Neuron (in vitro differentiated cells): ENCODE data around the gene SEMA7A.
"Not testable (repeated sequence)": the region's sequence is repeated elsewhere in the genome, so short reads cannot be mapped to it uniquely, and the experiment has no call there.

Experiments used
- H2AFZ ChIP-seq: one replicate; pipeline ENCODE4 v1.6.1; 2013; ENCODE audit warnings: low read depth, mild to moderate bottlenecking, inconsistent platforms, low read length, moderate library complexity
- H3K27me3 ChIP-seq: one replicate; pipeline ENCODE4 v1.6.1; 2013; ENCODE audit warnings: low read length; ENCODE audit not compliant: insufficient read depth
- H3K36me3 ChIP-seq: one replicate; pipeline ENCODE4 v1.6.1; 2013; ENCODE audit warnings: low read length; ENCODE audit not compliant: insufficient read depth
- H3K4me1 ChIP-seq: one replicate; pipeline ENCODE4 v1.6.1; 2013; ENCODE audit warnings: low read length; ENCODE audit not compliant: insufficient read depth
- H3K4me3 ChIP-seq: 2 replicates; pipeline ENCODE4 v1.5.1; 2013; ENCODE audit warnings: mild to moderate bottlenecking, low read length, moderate library complexity
- H3K9me3 ChIP-seq: one replicate; pipeline ENCODE4 v1.6.1; 2013; ENCODE audit warnings: low read length

SEMA7A gene

DNA sequence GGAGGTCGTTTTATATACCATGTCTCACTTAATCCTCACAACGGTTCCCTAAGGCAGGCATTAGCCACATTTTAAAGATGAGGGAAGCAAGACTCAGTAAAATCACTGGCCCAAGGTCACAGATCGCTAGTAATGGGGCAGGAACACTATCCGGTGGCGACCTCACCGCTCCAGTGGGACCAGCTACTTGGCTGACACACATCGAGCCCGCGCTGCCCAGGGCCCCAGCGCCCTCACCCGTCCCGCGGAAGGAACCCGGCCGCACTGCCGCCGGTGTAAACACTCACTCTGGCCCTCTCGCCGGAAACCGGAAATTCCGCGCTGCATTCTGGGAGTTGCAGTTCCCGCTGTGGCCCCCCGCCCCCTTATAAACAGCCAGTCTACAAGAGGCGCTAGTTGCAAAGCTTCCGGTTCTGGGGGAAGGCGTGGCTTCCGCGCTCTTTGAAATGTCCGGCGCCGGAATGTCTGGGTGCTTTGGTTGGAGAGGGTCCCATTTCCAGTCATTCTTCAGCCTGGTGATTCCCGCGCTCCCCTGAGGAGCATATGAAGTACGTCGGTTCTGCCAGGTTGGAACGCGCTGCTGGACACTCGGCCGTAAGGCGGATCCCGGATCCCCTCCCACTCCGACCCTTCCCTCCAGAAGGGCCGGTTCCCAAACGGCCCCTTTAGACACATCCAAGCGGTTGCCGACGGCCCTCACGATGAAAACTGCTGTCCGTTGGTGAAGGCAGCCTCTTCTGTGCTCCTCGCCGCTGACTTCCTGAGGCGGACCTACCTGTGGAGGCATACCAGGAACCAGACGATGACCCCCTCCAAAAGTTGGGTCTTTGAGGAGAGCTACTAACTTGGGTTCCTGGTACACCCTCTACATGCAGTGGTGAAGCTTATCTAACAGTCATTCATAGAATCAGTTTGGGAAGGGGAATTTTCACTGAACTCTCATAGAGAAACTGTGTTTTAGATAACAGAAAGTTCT is 27.4 kb upstream of the SEMA7A start, which contains the start of gene UBL7:
Gene UBL7, minus strand, starts transcription at position 290 of the 976 bp plus-strand sequence. CDS start 2,293 bp downstream, outside the sequence.
- Histone ChIP-seq H3K4me1 (peaks cover 16% of the 10 kb centered on the region), H3K27me3 (no peaks in the 10 kb centered on the region), H3K9me3 (peaks cover 5% of the 10 kb centered on the region), H2AFZ (peak within 1 kb of the TSS; percentile 96), H3K4me3 (peak within 1 kb of the TSS; percentile 94), H3K36me3 (peaks cover 9% of the 10 kb centered on the region)

DNA sequence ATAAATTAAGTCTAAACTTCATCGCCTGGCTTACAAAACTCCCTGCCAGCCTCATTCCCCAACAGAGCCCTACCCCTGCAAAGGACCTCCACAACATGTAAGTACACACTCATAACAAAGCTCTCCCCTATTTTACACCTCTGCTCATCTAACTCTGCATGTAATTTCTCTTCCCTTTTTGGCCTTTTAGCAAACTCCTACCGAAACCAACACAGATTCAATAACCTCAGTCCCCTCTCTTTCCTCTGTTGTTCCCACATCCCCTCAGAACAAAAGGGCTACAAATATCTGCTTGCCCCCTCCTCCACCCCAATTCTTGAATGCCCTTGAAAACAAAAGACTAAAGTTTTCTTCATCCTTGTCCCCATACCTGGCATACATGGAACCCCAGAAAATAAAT is 26.5 kb upstream of the SEMA7A start:
- Histone ChIP-seq H2AFZ (peak overlapping the region; percentile 96), H3K36me3 (peaks cover 11% of the 10 kb centered on the region), H3K9me3 (peaks cover 4% of the 10 kb centered on the region), H3K27me3 (no peaks in the 10 kb centered on the region), H3K4me1 (peaks cover 16% of the 10 kb centered on the region), H3K4me3 (peak overlapping the region; percentile 94)

DNA sequence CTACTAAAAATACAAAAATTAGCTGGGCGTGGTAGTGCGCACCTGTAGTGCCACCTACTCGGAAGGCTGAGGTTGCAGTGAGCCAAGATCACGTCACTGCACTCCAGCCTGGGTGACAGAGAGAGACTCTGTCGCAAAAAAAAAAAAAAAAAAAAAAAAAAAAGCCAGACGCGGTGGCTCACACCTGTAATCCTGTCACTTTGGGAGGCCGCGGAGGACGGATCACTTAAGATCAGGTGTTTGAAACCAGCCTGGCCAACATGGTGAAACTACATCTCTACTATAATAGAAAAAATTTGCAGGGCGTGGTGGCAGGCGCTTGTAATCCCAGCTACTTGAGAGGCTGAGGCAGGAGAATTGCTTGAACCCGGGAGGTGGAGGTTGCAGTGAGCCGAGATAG is 26.0 kb upstream of the SEMA7A start:
- not testable (repeated sequence) for H2AFZ ChIP-seq, H3K27me3 ChIP-seq, H3K9me3 ChIP-seq
- Histone ChIP-seq H3K36me3 (peaks cover 16% of the 10 kb centered on the region), H3K4me1 (peaks cover 16% of the 10 kb centered on the region), H3K4me3 (peak overlapping the region; percentile 94)

DNA sequence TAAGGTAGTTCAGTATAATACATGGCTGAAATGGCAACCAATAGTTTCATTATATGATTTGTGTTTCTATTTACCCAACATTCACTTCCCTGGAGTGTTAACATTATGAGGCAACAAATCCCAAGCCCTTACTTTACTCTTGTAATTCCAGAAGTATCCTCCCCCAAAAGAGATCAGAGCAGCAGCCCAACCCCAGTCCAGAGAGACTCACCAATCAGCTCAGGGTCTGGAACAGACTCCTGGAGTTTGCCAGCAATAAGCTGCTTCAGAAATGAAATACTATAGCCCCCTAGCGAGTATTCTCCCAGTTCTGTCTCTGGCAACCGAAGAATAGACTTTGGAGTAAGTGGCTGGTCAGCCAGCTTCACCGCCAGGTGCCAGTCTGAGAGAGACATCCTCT is 24.7 kb upstream of the SEMA7A start:
- peaks cover 17% of the 10 kb centered on the region for H3K36me3 ChIP-seq
- H3K27me3 ChIP-seq = no peaks in the 10 kb centered on the region
- H2AFZ ChIP-seq = no peak overlapping the region
- H3K9me3 ChIP-seq = no peaks in the 10 kb centered on the region
- H3K4me1 ChIP-seq = peaks cover 16% of the 10 kb centered on the region
- no peak overlapping the region for H3K4me3 ChIP-seq

DNA sequence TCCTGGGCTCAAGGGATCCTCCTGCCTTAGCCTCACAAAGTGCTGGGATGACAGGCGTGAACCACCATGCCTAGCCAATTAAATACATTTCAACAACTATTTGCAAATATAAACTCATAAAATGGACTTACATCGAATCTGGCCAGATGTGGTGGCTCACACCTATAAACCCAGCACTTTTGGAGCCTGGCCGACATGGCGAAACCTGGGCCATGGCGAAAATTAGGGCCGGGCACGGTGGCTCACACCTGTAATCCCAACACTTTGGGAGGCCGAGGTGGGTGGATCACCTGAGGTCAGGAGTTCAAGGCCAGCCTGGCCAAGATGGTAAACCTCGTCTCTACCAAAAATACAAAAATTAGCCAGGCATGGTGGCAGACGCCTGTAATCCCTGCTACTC is 23.3 kb upstream of the SEMA7A start:
- not testable (repeated sequence) for H3K9me3 ChIP-seq, H3K4me3 ChIP-seq, H3K27me3 ChIP-seq, H2AFZ ChIP-seq
- peaks cover 17% of the 10 kb centered on the region for H3K36me3 ChIP-seq
- H3K4me1 ChIP-seq = peaks cover 12% of the 10 kb centered on the region

DNA sequence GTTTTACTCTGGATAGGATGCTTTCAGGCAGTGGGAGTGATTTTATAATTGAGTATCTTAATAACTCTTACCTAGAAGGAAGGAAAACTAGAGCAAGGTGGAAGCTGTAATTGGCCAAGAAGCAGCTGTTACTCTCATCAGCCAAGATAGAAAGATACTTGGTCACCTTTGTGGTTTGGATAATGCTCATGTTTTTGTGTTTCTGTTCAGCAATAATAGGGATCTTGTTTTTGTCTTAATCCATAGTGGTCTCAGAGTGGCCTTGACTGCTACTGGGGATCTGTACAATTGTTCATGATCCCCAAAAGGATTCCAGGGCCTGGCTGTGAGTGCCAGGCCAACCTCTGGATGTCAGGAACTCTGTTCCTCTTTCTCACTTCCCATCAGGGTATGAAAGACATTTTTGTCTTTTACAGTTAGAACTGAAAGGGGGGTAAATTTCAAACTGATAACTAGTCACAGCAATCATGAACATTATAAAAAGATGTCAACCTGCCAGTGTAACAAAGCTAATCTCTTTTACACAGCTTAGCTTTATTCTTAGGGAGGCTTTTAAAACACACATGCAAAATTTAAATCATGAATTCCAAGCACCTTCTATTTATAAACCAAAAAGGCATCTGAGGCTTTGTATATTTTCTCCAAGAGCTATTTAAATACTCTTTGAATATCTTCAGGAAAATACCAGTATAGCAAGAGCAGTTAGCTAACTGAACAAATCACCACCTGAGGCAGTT is 21.2 kb upstream of the SEMA7A start:
- Histone ChIP-seq H3K9me3 (no peaks in the 10 kb centered on the region), H3K4me1 (peaks cover 5% of the 10 kb centered on the region), H2AFZ (no peak overlapping the region), H3K36me3 (peaks cover 32% of the 10 kb centered on the region), H3K4me3 (no peak overlapping the region), H3K27me3 (no peaks in the 10 kb centered on the region)

DNA sequence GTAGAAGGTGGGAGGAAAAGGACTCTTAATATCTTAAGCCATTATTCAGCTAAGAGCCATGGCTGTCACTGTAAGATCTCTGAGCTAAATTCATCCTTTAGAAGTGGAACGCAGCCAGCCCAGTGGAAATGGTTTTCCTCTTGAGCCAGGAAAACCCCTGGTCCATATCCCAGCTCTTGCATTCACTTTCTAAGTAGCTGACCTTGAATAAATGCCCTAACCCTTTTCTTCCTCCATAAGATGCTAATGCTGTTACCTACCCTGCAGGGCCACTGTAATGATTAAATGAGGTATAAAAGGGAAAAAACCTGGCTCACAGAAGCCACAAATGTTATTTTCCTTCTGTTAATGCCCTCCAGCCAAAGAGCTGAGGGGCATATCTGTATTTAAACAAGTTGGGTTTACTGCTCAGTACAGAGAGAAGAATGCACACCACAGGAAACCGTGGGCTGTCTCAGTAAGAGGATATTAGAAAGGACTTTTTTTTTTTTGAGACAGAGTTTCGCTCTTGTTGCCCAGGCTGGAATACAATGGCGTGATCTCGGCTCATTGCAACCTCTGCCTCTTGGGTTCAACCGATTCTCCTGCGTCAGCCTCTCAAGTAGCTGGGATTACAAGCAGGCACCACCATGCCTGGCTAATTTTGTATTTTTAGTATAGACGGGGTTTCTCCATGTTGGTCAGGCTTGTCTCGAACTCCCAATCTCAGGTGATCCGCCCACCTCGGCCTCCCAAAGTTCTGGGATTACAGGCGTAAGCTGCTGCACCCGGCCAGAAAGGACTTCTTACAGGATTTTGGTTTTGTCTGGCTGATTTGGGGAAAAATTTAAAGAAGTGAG is 20.4 kb upstream of the SEMA7A start:
- no peaks in the 10 kb centered on the region for H3K27me3 ChIP-seq
- H3K4me1 ChIP-seq = peaks cover 5% of the 10 kb centered on the region
- H3K36me3 ChIP-seq = peaks cover 40% of the 10 kb centered on the region
- no peak overlapping the region for H3K4me3 ChIP-seq
- no peaks in the 10 kb centered on the region for H3K9me3 ChIP-seq
- no peak overlapping the region for H2AFZ ChIP-seq

DNA sequence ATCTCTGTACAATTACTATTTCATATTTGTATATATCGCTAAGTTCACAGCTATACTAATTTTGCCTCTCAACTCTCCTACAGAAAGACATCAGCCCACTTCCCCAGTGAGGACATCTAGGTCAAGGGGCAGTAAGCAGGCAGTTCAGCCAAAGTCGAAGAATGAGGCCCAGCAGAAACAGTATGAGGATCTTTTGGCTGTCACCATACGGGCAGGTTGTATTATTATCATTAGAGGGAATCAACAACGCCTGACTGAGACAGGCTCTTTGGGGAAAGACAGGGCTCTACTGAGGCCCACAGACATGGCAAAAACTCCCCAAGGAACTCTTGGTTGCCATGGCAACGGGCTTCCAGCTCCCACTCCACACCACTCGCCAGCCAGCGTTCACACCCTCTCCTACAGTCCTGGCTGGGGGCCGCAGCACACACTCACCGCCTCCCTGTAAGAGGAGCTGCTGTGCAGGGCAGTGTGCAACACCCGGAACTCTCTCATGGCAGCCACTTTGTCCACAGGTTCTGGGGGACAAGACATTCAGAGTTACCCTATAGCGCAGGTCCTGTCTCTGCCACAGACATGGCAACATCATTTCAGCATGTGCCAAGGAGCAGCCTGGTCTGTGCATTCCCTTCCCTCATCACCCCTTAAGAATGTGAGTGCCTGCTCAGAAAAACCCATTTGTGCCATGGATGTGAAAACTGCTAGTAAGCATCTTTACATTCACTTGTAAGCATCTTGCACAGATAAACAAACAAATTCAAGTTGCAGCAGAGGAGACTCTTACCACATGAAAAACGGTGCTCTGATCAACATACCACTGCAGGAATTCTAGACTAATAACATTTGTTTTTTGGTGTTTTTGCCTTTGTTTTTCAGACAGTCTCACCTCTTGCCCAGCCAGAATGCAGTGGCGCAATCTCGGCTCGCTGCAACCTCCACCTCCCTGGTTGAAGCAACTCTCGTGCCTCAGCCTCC is 18.4 kb upstream of the SEMA7A start:
- H3K9me3 ChIP-seq = no peaks in the 10 kb centered on the region
- no peak overlapping the region for H3K4me3 ChIP-seq
- H3K4me1 ChIP-seq = peaks cover 5% of the 10 kb centered on the region
- no peak overlapping the region for H2AFZ ChIP-seq
- H3K36me3 ChIP-seq = peaks cover 57% of the 10 kb centered on the region
- H3K27me3 ChIP-seq = no peaks in the 10 kb centered on the region

DNA sequence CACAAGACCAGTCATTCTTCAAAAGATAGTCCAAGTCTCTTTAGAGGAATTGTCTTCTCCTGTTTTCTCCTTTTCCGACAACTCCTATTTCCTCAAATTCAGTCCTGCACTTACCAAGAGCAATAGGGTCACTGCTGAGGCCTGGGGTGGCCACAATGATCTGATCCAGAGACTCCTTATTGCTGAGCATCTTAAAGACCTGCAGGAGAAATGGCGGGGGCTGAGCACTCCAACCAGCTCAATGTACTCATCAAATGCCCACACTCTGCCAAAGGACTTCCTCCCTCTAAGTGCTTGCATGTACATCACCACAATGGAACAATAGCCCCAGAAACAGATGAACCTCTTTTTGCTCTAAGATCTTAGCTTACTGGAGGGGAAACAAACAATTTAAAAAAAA is 17.6 kb upstream of the SEMA7A start:
- H2AFZ ChIP-seq = no peak overlapping the region
- H3K9me3 ChIP-seq = no peaks in the 10 kb centered on the region
- H3K4me3 ChIP-seq = no peak overlapping the region
- no peaks in the 10 kb centered on the region for H3K27me3 ChIP-seq
- H3K36me3 ChIP-seq = peaks cover 59% of the 10 kb centered on the region
- peaks cover 5% of the 10 kb centered on the region for H3K4me1 ChIP-seq

DNA sequence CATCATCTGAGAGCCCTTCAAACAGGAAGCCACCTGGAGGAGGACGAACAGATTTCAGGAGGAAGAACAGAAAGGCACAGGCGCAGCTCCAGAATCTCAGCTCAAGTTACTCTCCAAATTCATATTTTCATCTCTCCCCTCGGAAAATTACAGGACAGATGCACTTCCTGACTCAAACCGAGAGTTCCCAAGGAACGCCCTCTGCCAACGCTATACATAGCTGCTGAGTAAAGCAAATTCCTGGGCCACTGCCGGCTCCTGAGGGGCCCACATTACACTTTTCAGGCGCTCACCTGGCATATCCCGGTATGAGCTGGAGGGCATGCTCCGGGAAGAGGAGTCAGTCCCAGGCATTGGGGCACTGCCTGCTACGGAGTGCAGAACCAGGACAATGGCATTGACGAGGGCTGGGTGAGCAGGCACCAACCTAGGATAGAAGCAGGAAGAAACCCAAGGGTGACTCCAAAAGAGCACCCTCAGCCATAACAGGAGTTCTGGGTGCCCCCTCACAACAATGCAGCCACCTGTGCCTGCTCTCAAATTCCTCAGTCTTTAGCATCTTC is 16.0 kb upstream of the SEMA7A start:
- Histone ChIP-seq H3K4me3 (no peak overlapping the region), H3K27me3 (no peaks in the 10 kb centered on the region), H3K36me3 (peaks cover 52% of the 10 kb centered on the region), H2AFZ (no peak overlapping the region), H3K9me3 (no peaks in the 10 kb centered on the region), H3K4me1 (peaks cover 5% of the 10 kb centered on the region)

DNA sequence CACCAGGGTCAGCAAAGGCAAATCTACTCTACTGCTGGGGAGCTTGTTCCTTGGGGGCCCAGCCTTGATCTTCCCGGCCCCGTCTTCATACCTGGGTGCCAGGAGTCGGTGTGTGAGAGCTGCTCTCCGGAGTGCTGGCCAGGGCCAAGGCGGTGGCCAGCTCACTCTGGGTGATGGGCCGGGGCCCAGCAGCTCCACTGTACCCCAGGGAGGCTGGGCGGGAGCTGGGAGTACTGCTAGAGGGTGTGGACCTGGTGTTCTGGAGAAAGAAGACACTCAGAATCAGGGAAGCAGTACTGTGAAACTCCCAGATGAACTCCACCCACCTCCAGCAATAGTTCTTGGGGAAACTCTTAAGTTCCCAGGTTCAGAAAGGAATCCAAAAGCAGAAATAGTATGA is 15.3 kb upstream of the SEMA7A start:
- H3K4me3 ChIP-seq = no peak overlapping the region
- H2AFZ ChIP-seq = no peak overlapping the region
- H3K27me3 ChIP-seq = no peaks in the 10 kb centered on the region
- peaks cover 52% of the 10 kb centered on the region for H3K36me3 ChIP-seq
- H3K9me3 ChIP-seq = no peaks in the 10 kb centered on the region
- peaks cover 5% of the 10 kb centered on the region for H3K4me1 ChIP-seq
